Activated naive CD4-positive, alpha-beta T cell (primary cell): ENCODE results near the gene ANO4.
"Not testable (repeated sequence)": the region's sequence is repeated elsewhere in the genome, so short reads cannot be mapped to it uniquely, and the experiment has no call there.

Experiments
- DNase-seq, 4 experiments: peaks; one replicate each; lab custom pipeline; 2025; lab: John Stamatoyannopoulos, UW

ANO4 gene

GRCh38 chr12:100871195-100871734 lies 76.7 kb downstream of the ANO4 start:
- DNase-seq = no peak

GRCh38 chr12:100875156-100875555 lies 80.6 kb downstream of the ANO4 start:
- DNase-seq = no peak

- DNase-seq = no peak
Observed at GRCh38 chr12:100875771-100876170, 81.2 kb downstream of the ANO4 start.

- DNase-seq = no peak
Observed at GRCh38 chr12:100877776-100878175, 83.2 kb downstream of the ANO4 start.

- no peak for DNase-seq
Observed at GRCh38 chr12:100895192-100895591, 100.6 kb downstream of the ANO4 start.

GRCh38 chr12:100896192-100896591 lies 101.6 kb downstream of the ANO4 start:
- no peak for DNase-seq

GRCh38 chr12:100897240-100897639 lies 102.7 kb downstream of the ANO4 start:
- no peak for DNase-seq

GRCh38 chr12:100899301-100899700 lies 104.7 kb downstream of the ANO4 start:
- DNase-seq = no peak

GRCh38 chr12:100900808-100901207 lies 106.2 kb downstream of the ANO4 start:
- DNase-seq = no peak

GRCh38 chr12:100901266-100901665 lies 106.7 kb downstream of the ANO4 start:
- no peak for DNase-seq

- no peak for DNase-seq
Observed at GRCh38 chr12:100904270-100904669, 109.7 kb downstream of the ANO4 start.

- DNase-seq = no peak
Observed at GRCh38 chr12:100908501-100908900, 113.9 kb downstream of the ANO4 start.

- no peak for DNase-seq
Observed at GRCh38 chr12:100913872-100914592, 119.5 kb downstream of the ANO4 start.

GRCh38 chr12:100919116-100919515 lies 124.5 kb downstream of the ANO4 start:
- no peak for DNase-seq

GRCh38 chr12:100920493-100920892 lies 125.9 kb downstream of the ANO4 start:
- no peak for DNase-seq

- no peak for DNase-seq
Observed at GRCh38 chr12:100926669-100927248, 132.2 kb downstream of the ANO4 start.

- no peak for DNase-seq
Observed at GRCh38 chr12:100927826-100928225, 133.2 kb downstream of the ANO4 start.

GRCh38 chr12:100932571-100932970 lies 138.0 kb downstream of the ANO4 start:
- no peak for DNase-seq

- not testable (repeated sequence) for DNase-seq
Observed at GRCh38 chr12:100933531-100933930, 139.0 kb downstream of the ANO4 start.

GRCh38 chr12:100935929-100936328 lies 141.4 kb downstream of the ANO4 start:
- DNase-seq = no peak

- DNase-seq = no peak
Observed at GRCh38 chr12:100936661-100937060, 142.1 kb downstream of the ANO4 start.

- no peak for DNase-seq
Observed at GRCh38 chr12:100940503-100940902, 145.9 kb downstream of the ANO4 start.

- DNase-seq = no peak
Observed at GRCh38 chr12:100942984-100943749, 148.6 kb downstream of the ANO4 start.
